ENCODE measurements around the gene NECAB3. TPM values are rescaled to one million over a fixed set of nuclear protein-coding genes. Genes with fewer than 3 reads are reported as not detected.

Gene NECAB3
- total and polyA plus RNA-seq, 2 of the 13 experiments (the other 11 are each of a cell fraction or from before 2014, with no cell fraction given) = 61.5 to 65.5 TPM

GRCh38 chr20:33650111-33650752 lies 24.0 kb downstream of the NECAB3 start:
- Histone ChIP-seq H3K9me3 (ENCODE audit: low read length) (no peaks in the 10 kb centered on the region), H4K20me1 (ENCODE audit: insufficient read depth, low read length) (no peaks in the 10 kb centered on the region; the same call in 1 of the 2 replicates), H3K79me2 (ENCODE audit: insufficient read depth, low read length) (no peaks in the 10 kb centered on the region), H3K9ac (ENCODE audit: insufficient read depth, low read depth, low read length) (no peak overlapping the region), H2AFZ (ENCODE audit: low read length) (no peak overlapping the region), H3K27ac (ENCODE audit: extremely low read length, insufficient read depth, low read length) (no peak overlapping the region), H3K27me3 (ENCODE audit: control insufficient read depth in 1 of 2, insufficient read depth in 2 of 2, low read length in 2 of 2) (no peaks in the 10 kb centered on the region), H3K4me1 (ENCODE audit: insufficient read depth, low read length) (peaks cover 36% of the 10 kb centered on the region), H3K4me3 (replicated peaks in 1 of 3; ENCODE audit: insufficient read depth in 1 of 3, low read depth in 2 of 3, low read length in 3 of 3) (no peak overlapping the region), H3K36me3 (replicated peaks in 1 of 2; ENCODE audit: control insufficient read depth in 1 of 2, insufficient read depth in 2 of 2, low read length in 2 of 2) (peaks cover 6 to 8% of the 10 kb centered on the region in 2 experiments; a peak in 4 of 5 replicates), H3K4me2 (ENCODE audit: low read depth, low read length) (no peak overlapping the region)
- no TSS peak for BruUV-seq (replicated peaks)
- intact Hi-C loops (cut with micrococcal nuclease; ENCODE audit: unreplicated experiment) = loop anchor here (5.0 kb wide), 1 partner anchor 133 kb away; no protein-coding TSS in a partner anchor
- CTCF ChIA-PET (ENCODE audit: low intra/inter-chr PET ratio, low total read pairs) = interaction anchor here (4.7 kb wide), 1 partner anchor 192 kb away, joined by 53 read pairs; no protein-coding TSS in a partner anchor
- FAIRE-seq (no peak), ATAC-seq (peak; percentile 8), DNase-seq (ENCODE audit: low spot score) (no peak)
- POLR2A ChIA-PET = interaction anchor here (2.2 kb wide), 1 partner anchor 13 kb away, joined by 8 read pairs; no protein-coding TSS in a partner anchor
- in situ Hi-C loops (cut with HindIII; ENCODE audit: extremely low pct_ligation_motif_present, low pct_unique_long_range_greater_than_20kb) = loop anchor here (5.0 kb wide), 1 partner anchor 188 kb away; no protein-coding TSS in a partner anchor
- 63% methylated on average over 11 of the region's 11 CpGs for WGBS (ENCODE audit: low lambda C conversion rate)
- TF ChIP-seq RAD21 (CRISPR knock-in tag; IDR thresholded peaks at IDR 0.05) (0 out of 2 replicates have a peak, but pooled peaks have one; percentile 9), SSRP1 (CRISPR knock-in tag; IDR thresholded peaks at IDR 0.05) (0 out of 2 replicates have a peak, but pooled peaks have one; percentile 40), POLR2A (IDR thresholded peaks at IDR 0.05; ENCODE audit: insufficient read depth in 1 of 2, low read depth in 2 of 2, low read length in 2 of 2) (peak in 1 of 2 experiments; percentile 50; a peak in 1 of 4 replicates), BCL6 (CRISPR knock-in tag; IDR thresholded peaks at IDR 0.05) (no peak), ZNF687 (CRISPR knock-in tag; IDR thresholded peaks at IDR 0.05) (0 out of 2 replicates have a peak, but pooled peaks have one; percentile 26), SRF (IDR thresholded peaks at IDR 0.05; ENCODE audit: low read depth, low read length) (no peak), ZNF318 (CRISPR knock-in tag; IDR thresholded peaks at IDR 0.05) (peak; percentile 57; the same call in 1 of the 2 replicates), CAMTA2 (CRISPR knock-in tag; IDR thresholded peaks at IDR 0.05; ENCODE audit: borderline replicate concordance) (0 out of 2 replicates have a peak, but pooled peaks have one; percentile 50), AGO2 (optimal IDR thresholded peaks at IDR 0.05; ENCODE audit: low read depth, low read length) (peak; percentile 89), POLR2G (IDR thresholded peaks at IDR 0.05; ENCODE audit: low read depth, low read length) (peak; percentile 59; the same call in 1 of the 2 replicates), FOSL2 (CRISPR knock-in tag; IDR thresholded peaks at IDR 0.05) (0 out of 2 replicates have a peak, but pooled peaks have one; percentile 9), PAF1 (CRISPR knock-in tag; IDR thresholded peaks at IDR 0.05) (peak; percentile 30; the same call in 1 of the 2 replicates)
